Lower lobe of right lung (tissue), 2 donors: ENCODE data around the gene STX5. TPM values are rescaled to one million over a fixed set of nuclear protein-coding genes. Genes with fewer than 3 reads are reported as not detected.
A peak's percentile ranks its signal among the peaks of the same experiment; 100 is the strongest.

ENCODE experiments used
- ATAC-seq, 2 donors: fragments of 200-7000 bp; cut with Tn5 transposase; one replicate each; pipeline ENCODE4 v1.9.1; 2020 to 2022; ENCODE audit warnings: mild to moderate bottlenecking in 2 of 2, moderate library complexity in 2 of 2
- DNase-seq: peaks from one replicate; pipeline ENCODE4 v3.0.0-alpha.2; 2020
- H3K27ac ChIP-seq: fragments of 200-600 bp; one replicate; pipeline ENCODE4 v1.8.0; 2022
- H3K27me3 ChIP-seq: fragments of 200-600 bp; one replicate; pipeline ENCODE4 v1.8.0; 2022; ENCODE audit warnings: low read depth
- H3K36me3 ChIP-seq: fragments of 200-600 bp; one replicate; pipeline ENCODE4 v1.8.0; 2022; ENCODE audit warnings: mild to moderate bottlenecking
- H3K4me1 ChIP-seq: fragments of 200-600 bp; one replicate; pipeline ENCODE4 v1.8.0; 2022
- H3K4me3 ChIP-seq: fragments of 200-600 bp; one replicate; pipeline ENCODE4 v1.8.0; 2022; ENCODE audit warnings: mild to moderate bottlenecking
- H3K9me3 ChIP-seq: fragments of 200-600 bp; one replicate; pipeline ENCODE4 v1.8.0; 2022
- CTCF ChIP-seq: fragments of 200-600 bp; IDR thresholded peaks from one replicate; pipeline ENCODE4 v1.8.0; 2022; ENCODE audit warnings: antibody characterized with exemption, mild to moderate bottlenecking
- intact Hi-C: fragments of 100-400 bp; cut with DNase I; formaldehyde crosslinking; loops from one replicate; pipeline ENCODE4 v1.11.0; 2022
- total RNA-seq: library from RNA; stranded (reverse); fragmentation: NEBNext Ultra II Directional; extraction: Animal tissue kit (Norgen Biotek cat#: 25700); gene quantifications from one replicate; pipeline ENCODE4 v1.2.1, GENCODE V29; 2021
- donor health status: DM: no; HTN: yes; CAD: no; lungs with severe emphysema.

STX5 gene
- total RNA-seq, 1 donor from 2014 or later = 42.0 TPM

GRCh38 chr11:62788991-62789390, 42.9 kb downstream of the STX5 start:
- DNase-seq = no peak

GRCh38 chr11:62787005-62787759, 44.7 kb downstream of the STX5 start, which contains the start of gene TMEM179B:
TMEM179B (plus strand) TSS chr11:62787402; CDS start chr11:62787432, 30 bp downstream.
- TF ChIP-seq CTCF = peak; percentile 34
- Histone ChIP-seq H3K27ac (peak within 1 kb of the TSS; percentile 96), H3K4me1 (peaks cover 50% of the 10 kb centered on the region), H3K27me3 (no peaks in the 10 kb centered on the region), H3K36me3 (peaks cover 48% of the 10 kb centered on the region), H3K9me3 (no peaks in the 10 kb centered on the region), H3K4me3 (peak within 1 kb of the TSS; percentile 79)
- DNase-seq (peak; percentile 99), ATAC-seq (peak; percentile 93 to 95)
- intact Hi-C loops = no loop called here

More at GRCh38 chr11:62788991-62789390, 42.9 kb downstream of the STX5 start:
- no peak for ATAC-seq
- peaks cover 57% of the 10 kb centered on the region for H3K36me3 ChIP-seq
- no peak overlapping the region for H3K4me3 ChIP-seq
- H3K4me1 ChIP-seq = peaks cover 57% of the 10 kb centered on the region
- no peaks in the 10 kb centered on the region for H3K9me3 ChIP-seq
- TF ChIP-seq CTCF = no peak
- intact Hi-C loops = no loop called here
- H3K27ac ChIP-seq = no peak overlapping the region
- no peaks in the 10 kb centered on the region for H3K27me3 ChIP-seq

GRCh38 chr11:62786318-62787004, 45.4 kb downstream of the STX5 start:
- peaks cover 52% of the 10 kb centered on the region for H3K36me3 ChIP-seq

GRCh38 chr11:62782753-62783152, 49.1 kb downstream of the STX5 start:
- intact Hi-C loops = no loop called here
- Histone ChIP-seq H3K27ac (no peak overlapping the region), H3K36me3 (peaks cover 51% of the 10 kb centered on the region), H3K27me3 (no peaks in the 10 kb centered on the region), H3K4me1 (peaks cover 10% of the 10 kb centered on the region), H3K4me3 (no peak overlapping the region), H3K9me3 (no peaks in the 10 kb centered on the region)
- DNase-seq = no peak
- no peak for TF ChIP-seq CTCF
- ATAC-seq = no peak

More at GRCh38 chr11:62786318-62787004, 45.4 kb downstream of the STX5 start:
- intact Hi-C loops = no loop called here
- TF ChIP-seq CTCF = peak; percentile 92
- Histone ChIP-seq H3K4me3 (peak overlapping the region; percentile 79), H3K27ac (peak overlapping the region; percentile 96), H3K27me3 (no peaks in the 10 kb centered on the region), H3K9me3 (no peaks in the 10 kb centered on the region), H3K4me1 (peaks cover 46% of the 10 kb centered on the region)
- ATAC-seq (peak; percentile 90 to 92), DNase-seq (peak; percentile 93)

GRCh38 chr11:62778441-62778840, 53.4 kb downstream of the STX5 start:
- intact Hi-C loops = no loop called here
- Histone ChIP-seq H3K27ac (no peak overlapping the region), H3K27me3 (no peaks in the 10 kb centered on the region), H3K4me3 (no peak overlapping the region), H3K9me3 (no peaks in the 10 kb centered on the region), H3K4me1 (no peaks in the 10 kb centered on the region), H3K36me3 (peaks cover 61% of the 10 kb centered on the region)
- DNase-seq (no peak), ATAC-seq (no peak)
- no peak for TF ChIP-seq CTCF
